GM18505 (cell line): Measurements from ENCODE around the gene FITM1.
A peak's percentile ranks its signal among the peaks of the same experiment; 100 is the strongest.

Source experiments
- ATAC-seq: cut with Tn5 transposase; IDR thresholded peaks from one replicate; pipeline ENCODE4 v1.9.1; 2021; ENCODE audit not compliant: unreplicated experiment
- POLR2A ChIP-seq: IDR thresholded peaks from 4 replicates; pipeline ENCODE4 v1.6.1; 2011; ENCODE audit warnings: borderline replicate concordance; ENCODE audit not compliant: insufficient read depth, insufficient read length; ENCODE audit errors: extremely low read depth

The FITM1 gene

GRCh38 chr14:24116128-24116814, 14.2 kb upstream of the FITM1 start:
- no peak for ATAC-seq
- no peak for TF ChIP-seq POLR2A

- ATAC-seq = no peak
- TF ChIP-seq POLR2A = no peak
Measured at GRCh38 chr14:24117179-24117578, 13.3 kb upstream of the FITM1 start.

GRCh38 chr14:24119691-24120090, 10.8 kb upstream of the FITM1 start:
- ATAC-seq = no peak
- TF ChIP-seq POLR2A = no peak

- no peak for ATAC-seq
- TF ChIP-seq POLR2A = no peak
Measured at GRCh38 chr14:24121210-24121609, 9.2 kb upstream of the FITM1 start.

- no peak for TF ChIP-seq POLR2A
- no peak for ATAC-seq
Measured at GRCh38 chr14:24122416-24122815, 8.0 kb upstream of the FITM1 start.

- ATAC-seq = no peak
Measured at GRCh38 chr14:24122898-24123297, 7.6 kb upstream of the FITM1 start.

GRCh38 chr14:24123424-24124417, 6.7 kb upstream of the FITM1 start:
- ATAC-seq = no peak
- TF ChIP-seq POLR2A = peak; percentile 40

More at GRCh38 chr14:24122898-24123297, 7.6 kb upstream of the FITM1 start:
- TF ChIP-seq POLR2A = no peak

GRCh38 chr14:24126939-24127338, 3.5 kb upstream of the FITM1 start:
- ATAC-seq = no peak
- no peak for TF ChIP-seq POLR2A

GRCh38 chr14:24127673-24128072, 2.8 kb upstream of the FITM1 start:
- no peak for ATAC-seq
- no peak for TF ChIP-seq POLR2A

- TF ChIP-seq POLR2A = no peak
- no peak for ATAC-seq
Measured at GRCh38 chr14:24129410-24129998, 955 bp upstream of the FITM1 start.

- TF ChIP-seq POLR2A = no peak
- no peak for ATAC-seq
Measured at GRCh38 chr14:24130717-24131548, 474 bp downstream of the FITM1 start.

- TF ChIP-seq POLR2A = no peak
- ATAC-seq = no peak
Measured at GRCh38 chr14:24131549-24131966, 1.1 kb downstream of the FITM1 start.
